Activated CD4-positive, CD25-positive, alpha-beta regulatory T cell treated with anti-CD3 and anti-CD28 coated beads, Interleukin-2, amount 50 U/mL, for 16 hours (primary cell): ENCODE measurements around the gene CSGALNACT2.

Experiments used
- DNase-seq: peaks from one replicate; pipeline ENCODE4 v3.0.0-alpha.2; 2020; ENCODE audit warnings: low read depth, low spot score

The CSGALNACT2 gene

DNA sequence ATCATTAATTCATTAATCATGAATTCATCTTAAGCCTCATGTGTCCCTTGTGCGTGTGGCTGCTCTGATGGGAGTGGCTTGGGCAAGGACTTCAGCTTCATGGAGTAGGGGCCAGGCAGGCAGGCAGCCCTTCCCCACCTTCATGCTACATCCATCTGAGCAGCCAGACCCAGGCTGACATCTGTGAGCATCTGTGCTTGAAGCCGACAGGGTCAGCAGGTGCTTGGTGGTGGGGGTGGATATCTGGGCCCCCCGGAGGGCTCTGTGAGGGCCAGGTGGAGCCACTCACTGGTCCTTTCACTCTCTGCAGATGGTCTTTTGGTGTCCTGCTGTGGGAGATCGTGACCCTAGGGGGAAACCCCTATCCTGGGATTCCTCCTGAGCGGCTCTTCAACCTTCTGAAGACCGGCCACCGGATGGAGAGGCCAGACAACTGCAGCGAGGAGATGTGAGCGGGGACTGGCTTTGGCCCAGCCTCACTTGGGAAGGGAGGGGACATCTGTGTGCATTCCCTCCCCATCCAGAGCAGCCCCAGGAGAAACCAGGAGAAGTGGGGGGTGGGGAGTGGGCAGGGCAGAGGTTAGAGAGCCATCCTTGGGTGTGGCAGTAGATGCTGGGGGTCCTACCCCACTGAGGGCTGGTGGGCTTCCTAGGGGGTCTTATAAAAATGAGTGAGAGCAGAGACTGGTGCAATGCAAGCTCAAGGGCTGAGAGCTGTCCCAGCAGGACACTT, 14.7 kb upstream of the CSGALNACT2 start:
- DNase-seq: no peak

DNA sequence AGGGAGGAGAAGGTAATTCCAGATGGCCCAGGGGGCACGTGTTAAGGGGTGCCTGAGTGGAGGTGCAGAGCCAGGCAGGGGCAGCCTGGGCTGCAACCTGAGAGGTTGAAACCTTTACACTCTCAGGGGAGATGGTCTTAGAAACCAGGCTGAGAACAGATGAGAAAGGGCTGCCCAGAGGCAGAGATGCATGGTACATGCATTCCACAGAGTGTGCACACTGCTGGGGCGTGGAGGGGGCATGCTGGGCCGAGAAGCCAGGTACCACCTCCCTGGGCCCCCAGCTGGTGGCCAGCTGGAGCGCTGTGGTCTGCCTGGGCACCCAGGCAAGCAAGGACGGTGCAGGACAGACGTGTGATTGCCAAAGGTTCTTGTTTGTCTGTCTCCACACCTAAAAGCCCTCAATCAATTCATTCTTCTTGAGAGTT, 14.1 kb upstream of the CSGALNACT2 start:
- DNase-seq: no peak

DNA sequence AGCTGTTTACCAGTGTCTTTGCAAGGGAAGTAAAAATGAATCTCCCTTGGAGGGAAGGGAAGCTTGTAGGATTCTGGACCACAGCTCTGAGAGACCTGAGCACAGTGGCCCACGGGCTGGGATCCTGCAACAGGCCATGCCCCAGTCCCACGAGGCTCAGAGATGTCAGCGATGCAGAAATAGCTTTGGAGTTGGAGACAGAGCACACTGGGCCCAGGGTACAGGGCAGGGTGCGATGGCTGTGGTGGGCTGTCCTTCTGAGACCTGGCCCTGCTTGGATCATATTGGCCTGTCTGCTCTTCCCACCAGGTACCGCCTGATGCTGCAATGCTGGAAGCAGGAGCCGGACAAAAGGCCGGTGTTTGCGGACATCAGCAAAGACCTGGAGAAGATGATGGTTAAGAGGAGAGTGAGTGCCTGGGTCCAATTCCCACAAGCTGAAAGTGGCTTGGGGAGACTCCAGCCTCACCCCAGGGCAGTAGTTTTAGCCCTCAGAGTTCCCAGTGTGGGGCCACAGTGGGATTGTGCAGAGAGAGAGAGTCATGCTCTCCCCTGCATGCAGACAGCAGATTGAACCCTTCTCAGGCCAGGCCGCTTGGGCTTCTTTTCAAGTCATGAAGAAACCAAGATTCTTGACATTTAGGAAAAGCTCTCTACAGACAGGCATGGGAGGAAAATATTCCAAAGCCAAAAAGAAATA, 13.5 kb upstream of the CSGALNACT2 start:
- no peak for DNase-seq

DNA sequence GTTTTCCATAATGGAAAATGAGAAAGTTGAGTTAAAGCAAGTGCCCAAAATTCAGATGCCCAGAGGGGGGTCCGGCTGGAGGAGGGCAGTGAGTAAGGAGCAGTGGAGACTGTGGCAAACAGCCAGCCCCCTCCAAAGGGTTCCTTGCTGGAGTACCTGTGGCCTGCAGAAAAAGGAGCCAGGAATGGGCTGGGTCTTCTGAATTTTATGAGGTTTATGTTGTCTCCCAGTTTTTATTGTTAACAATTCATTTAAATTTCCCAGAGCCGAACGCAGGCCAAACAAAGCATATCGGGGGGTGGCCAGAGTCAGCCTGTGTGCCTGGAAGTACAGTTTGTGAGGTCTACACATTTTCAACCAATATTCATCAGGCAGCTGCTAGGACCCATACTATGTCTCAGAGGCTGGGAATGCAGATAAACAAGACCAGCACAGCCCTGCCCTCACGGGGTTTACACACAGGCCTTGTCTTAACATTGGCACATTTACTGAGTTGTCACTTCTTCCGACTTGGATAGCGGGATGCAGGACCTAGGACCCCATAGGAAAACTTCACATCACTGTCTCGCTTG, 12.9 kb upstream of the CSGALNACT2 start:
- no peak for DNase-seq

DNA sequence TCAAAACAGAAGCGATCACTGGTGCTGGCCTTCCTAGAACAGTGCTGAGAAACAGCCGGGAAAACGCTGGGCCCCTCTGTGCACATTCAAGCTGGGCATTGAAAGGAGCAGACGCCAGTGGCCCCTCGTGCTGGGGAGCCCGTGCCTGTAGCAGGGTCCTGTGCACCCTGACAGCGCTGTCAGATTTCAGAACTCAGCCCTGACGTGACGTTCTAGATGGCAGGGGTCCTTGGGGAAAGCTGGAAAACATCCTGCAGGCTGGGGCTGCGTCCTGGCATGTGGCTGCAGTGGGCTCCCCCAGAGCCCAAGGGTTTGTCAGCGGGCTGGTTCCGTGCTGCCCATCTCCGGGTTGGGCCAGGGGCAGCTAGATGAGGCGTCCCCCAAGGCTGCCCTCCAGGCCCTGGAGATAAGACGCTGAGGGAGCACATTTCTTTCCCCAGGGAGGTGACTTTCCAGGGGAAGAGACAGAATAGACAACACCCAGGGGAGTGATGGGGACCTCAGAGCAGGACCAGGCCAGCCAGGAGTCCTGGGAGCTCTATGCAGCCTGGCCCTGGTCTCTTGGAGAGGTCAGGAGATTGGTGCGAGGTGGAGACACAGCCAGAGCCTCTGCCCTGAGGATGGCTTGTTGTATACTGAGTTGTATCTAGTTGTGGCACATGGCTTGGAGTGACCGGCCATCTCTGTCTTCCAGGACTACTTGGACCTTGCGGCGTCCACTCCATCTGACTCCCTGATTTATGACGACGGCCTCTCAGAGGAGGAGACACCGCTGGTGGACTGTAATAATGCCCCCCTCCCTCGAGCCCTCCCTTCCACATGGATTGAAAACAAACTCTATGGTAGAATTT, 12.1 kb upstream of the CSGALNACT2 start:
- no peak for DNase-seq

DNA sequence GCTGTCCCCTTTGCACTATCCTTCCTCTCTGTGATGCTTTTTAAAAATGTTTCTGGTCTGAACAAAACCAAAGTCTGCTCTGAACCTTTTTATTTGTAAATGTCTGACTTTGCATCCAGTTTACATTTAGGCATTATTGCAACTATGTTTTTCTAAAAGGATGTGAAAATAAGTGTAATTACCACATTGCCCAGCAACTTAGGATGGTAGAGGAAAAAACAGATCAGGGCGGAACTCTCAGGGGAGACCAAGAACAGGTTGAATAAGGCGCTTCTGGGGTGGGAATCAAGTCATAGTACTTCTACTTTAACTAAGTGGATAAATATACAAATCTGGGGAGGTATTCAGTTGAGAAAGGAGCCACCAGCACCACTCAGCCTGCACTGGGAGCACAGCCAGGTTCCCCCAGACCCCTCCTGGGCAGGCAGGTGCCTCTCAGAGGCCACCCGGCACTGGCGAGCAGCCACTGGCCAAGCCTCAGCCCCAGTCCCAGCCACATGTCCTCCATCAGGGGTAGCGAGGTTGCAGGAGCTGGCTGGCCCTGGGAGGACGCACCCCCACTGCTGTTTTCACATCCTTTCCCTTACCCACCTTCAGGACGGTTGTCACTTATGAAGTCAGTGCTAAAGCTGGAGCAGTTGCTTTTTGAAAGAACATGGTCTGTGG, 11.4 kb upstream of the CSGALNACT2 start:
- DNase-seq: no peak

DNA sequence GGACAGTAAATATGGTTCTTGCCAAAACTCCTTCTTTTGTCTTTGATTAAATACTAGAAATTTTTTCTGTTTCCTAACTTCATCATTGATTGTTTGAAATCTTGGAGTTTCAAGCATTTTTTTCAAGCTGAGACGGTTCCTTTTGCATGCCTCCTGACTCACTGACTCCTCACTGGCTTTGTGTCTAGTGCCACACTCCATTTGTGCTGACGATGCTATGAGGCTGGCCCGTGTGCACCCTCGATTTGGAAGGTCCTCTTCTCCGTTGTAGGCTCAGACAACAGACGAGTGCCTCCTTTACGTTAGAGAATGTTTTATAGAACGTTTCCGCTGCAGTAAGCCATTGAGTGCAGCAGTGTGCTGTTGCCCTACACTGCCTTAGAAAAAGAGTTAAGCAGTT, 10.8 kb upstream of the CSGALNACT2 start:
- no peak for DNase-seq

DNA sequence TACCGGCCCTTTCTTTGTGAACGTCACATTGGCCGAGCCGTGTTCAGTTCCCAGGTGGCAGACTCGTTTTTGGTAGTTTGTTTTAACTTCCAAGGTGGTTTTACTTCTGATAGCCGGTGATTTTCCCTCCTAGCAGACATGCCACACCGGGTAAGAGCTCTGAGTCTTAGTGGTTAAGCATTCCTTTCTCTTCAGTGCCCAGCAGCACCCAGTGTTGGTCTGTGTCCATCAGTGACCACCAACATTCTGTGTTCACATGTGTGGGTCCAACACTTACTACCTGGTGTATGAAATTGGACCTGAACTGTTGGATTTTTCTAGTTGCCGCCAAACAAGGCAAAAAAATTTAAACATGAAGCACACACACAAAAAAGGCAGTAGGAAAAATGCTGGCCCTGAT, 9.9 kb upstream of the CSGALNACT2 start:
- DNase-seq: no peak

DNA sequence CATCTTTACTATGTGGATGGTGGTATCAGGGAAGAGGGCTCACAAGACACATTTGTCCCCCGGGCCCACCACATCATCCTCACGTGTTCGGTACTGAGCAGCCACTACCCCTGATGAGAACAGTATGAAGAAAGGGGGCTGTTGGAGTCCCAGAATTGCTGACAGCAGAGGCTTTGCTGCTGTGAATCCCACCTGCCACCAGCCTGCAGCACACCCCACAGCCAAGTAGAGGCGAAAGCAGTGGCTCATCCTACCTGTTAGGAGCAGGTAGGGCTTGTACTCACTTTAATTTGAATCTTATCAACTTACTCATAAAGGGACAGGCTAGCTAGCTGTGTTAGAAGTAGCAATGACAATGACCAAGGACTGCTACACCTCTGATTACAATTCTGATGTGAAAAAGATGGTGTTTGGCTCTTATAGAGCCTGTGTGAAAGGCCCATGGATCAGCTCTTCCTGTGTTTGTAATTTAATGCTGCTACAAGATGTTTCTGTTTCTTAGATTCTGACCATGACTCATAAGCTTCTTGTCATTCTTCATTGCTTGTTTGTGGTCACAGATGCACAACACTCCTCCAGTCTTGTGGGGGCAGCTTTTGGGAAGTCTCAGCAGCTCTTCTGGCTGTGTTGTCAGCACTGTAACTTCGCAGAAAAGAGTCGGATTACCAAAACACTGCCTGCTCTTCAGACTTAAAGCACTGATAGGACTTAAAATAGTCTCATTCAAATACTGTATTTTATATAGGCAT, 9.1 kb upstream of the CSGALNACT2 start:
- no peak for DNase-seq

DNA sequence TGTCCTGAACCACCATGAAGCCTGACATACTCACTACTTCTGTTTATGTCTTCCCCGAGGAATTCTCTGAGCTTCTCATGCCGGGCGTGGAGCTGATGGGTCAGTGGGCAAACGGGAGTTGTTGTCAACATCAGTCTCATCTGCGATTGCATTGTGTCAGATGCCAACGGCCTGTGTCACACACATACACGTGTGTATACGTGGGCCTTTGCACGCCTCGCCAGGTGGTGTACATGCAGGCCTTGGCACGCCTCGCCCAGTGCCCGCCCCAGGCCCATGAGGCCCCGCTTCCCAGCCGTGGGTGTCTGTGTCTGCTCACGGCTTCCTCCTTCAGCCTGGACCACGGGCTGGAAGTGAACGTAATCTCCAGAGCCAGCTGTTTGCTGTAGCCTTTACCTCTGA, 7.5 kb upstream of the CSGALNACT2 start:
- no peak for DNase-seq

DNA sequence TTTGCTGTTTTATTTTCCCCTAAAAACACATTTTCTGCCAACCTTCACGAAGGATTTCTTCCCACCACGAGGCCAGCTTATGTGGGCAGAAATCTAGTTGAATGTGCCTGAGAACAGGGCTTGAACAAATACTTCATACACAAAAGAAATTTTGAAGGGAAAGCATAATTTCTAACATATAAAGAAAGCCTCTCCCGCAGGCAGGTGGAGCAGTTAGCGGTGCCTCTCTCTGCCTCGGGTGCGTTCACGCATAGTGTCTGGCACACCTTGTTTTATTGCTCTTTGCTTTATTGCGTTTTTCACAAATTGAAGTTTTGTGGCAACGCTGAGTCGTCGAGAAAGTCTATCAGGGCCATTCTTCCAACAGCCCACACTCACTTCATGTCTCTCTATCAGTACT, 7.0 kb upstream of the CSGALNACT2 start:
- DNase-seq: no peak

DNA sequence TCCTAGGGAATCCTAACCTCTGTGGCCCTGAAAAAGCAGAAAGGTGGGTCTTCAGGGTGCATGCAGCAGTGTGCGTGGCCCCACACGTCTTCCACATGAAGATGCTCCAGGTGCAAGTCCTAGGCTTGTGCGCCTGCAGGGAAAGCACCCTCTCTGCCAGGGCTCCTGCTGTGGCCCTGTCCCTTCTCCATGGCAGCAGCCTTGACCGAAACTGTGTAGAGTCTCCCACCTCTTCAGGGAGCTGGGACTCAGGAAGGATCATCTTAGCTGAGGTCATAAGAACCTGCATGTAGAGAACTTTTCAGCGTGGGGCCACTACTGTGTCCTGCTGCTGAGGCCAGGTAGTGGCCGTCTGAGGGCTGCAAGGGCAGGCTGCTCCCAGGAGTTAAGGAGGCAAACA, 6.3 kb upstream of the CSGALNACT2 start:
- DNase-seq: no peak

DNA sequence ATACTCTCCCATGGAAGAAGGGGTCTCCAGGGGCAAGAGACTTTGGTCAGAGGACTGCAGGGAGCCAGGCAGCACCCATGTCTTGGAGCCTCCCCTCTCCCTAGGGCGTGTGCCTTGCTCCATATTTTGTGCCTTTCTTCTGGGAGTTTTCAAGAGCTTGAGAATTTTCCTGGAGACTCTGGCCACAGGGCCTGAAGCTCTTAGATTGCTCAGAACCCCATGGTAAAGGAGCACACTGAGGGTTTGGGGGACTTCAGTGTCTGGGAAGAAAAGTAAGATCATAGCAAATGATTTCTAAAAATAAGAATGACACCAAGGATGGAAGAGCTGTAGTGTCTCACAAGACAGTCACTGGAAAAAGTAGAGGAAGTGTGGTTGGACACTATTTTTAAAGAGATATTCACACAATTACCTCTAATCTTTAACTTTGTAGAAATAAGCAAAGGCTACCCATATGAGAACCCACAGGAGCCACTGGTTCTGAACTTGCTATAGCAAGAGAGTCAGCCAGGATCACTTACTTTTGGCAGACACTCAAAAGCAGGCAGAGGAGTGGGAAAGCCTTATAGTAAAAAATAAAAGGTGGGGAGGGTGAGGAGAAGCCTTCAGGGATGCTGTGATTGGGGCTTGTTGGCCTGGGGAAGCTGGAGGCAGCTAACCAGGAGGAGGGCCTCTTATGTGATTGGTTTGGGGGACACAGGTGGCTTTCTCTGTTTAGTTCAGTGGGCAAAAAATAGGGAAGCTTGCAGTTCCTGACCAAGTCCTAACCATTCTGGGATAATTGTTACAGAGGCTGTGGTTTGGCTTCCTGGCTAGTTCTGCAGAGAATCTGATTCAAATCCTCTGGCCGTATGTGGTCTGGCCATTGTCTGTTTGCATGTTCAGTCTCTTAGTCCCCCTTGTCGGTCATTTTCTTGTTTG, 5.1 kb upstream of the CSGALNACT2 start:
- no peak for DNase-seq

DNA sequence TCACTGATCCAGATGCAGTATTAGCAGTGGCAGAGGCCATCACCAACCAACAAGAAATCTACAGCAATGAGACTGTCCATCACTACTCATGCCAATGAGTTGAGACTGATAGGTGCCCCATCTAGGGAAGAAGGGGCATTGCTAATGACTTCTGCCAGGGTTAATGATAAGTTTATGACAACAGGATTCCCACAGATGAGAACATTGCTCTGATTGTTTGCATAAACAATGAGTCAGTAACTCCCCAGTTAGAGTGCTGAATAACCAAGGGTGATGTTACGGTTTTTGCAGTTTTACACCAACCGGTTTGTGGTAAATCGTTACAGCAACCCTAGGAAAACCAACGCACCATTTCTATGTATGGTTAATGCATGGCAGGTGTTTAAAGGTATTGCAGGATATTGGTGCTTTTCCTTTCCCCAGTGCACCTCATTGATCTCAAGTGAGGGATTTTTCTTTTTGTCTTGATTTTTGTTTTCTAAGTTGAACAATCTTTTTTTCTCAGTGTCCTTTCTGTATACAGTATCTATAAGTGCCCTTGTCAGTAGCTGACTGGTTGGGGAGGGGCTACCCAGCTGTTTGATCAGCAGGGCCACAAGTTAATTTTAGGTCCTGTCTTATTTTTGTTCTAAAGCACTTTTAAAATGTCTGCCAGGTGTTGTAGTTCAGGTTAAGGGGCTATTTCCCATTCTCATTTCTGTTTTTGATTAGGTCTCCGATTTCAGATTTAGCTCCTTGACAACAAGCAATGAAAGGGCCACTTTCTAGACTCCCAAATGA, 3.9 kb upstream of the CSGALNACT2 start:
- DNase-seq: no peak

DNA sequence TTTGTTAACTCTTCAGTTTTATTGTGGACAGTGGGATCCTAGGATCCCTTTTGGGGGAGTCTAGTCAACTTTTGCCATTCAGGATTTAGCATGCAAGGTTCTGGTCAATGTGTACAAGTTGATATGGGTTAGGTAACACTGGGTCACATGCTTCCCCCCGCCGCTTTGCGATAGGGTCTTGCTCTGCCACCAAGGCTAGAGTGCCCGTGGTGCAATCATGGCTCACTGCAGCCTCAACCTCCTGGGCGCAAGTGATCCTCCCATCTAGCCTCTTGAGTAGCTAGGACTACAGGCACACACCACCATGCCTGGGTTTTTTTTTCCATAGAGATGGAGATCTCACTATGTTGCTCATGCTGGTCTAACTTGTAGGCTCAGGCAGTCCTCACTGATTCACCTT, 3.2 kb upstream of the CSGALNACT2 start:
- no peak for DNase-seq

DNA sequence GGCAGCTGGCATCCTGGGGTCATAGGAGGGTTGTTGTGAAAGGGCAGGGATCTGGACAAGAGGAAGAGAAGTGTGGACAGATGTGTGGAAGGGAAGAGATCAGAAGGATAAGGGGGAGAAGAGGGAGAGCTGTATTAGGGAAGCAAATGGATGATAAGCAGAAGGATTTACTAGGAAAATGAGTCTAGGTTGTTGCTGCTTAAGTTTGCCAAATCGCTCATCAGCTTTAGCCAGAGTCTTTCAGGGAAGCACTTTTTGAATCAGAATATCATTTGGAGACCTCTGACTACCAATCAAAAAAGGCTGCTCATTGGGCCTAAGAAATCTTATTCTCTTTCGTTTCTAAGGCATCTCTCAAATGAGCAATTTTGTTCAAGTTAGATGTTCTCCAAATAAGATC, 2.6 kb upstream of the CSGALNACT2 start:
- DNase-seq: no peak

DNA sequence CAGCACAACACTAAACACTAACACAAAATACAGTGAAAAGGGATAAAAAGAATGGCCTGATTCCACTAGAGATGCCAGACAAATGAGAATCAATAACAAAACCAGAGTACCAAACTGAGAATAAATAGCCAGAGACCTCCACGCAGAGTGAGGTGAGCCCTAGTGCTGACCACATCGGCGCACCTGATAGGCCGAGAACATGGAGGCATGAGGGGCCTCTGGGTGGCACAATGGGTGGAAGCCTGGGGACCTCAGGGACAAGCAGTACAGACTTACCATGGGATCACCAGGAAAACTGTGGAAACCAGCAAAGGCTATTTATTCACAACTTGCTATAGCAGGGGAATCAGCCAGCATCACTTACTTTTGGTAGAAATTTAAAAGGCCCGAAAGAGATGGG, 1.8 kb upstream of the CSGALNACT2 start:
- no peak for DNase-seq

DNA sequence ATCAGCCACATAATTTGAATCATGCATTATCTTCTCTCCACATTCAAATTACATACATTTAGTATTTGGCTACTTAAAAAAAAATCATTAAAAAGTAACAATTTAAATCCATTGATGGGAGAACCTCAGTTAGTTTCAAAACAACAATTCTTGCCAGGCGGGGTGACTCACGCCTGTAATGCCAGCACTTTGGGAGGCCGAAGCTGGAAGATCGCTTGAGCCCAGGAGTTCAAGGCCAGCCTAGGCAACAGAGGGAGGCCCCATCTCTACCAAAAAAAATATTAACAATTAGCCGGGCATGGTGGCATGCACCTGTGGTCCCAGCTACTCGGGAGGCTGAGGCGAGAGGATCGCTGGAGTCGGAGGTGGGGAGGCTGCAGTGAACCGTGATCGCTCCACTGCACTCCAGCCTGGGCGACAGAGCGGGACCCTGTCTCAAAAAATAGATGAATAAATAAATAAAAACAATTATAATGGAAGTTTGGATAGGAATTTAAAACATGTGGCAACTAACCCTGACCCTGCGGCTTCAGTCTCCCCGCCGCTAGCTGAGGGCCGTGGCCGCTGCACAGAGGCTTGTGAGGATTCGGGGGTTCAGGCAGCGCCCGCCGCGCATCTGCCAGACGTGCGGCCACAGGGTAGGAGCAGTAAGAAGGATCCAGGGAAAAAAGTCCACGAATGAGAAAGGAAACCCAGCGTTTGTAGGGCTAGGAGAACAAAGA, 1.1 kb upstream of the CSGALNACT2 start:
- DNase-seq: no peak

DNA sequence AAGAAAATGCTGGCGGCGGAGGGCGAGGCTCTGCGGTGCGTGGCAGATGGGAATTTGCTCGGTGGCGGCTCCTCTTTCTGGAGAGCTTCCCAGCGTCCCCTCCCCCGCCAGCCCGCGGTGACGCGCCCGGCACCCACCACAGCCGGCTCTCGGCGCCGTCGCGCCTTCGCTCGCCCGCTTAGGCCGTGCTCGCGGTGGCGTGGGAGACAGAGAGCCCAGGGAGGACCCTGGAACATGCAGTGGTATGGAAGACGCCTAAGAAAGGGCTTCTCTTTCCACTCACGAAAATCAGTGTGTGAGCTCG, 576 bp upstream of the CSGALNACT2 start:
- DNase-seq: no peak
